ENCODE results near the gene DHFR.
"Not testable (repeated sequence)": the region's sequence is repeated elsewhere in the genome, so short reads cannot be mapped to it uniquely, and the experiment has no call there.

DHFR gene

DNA sequence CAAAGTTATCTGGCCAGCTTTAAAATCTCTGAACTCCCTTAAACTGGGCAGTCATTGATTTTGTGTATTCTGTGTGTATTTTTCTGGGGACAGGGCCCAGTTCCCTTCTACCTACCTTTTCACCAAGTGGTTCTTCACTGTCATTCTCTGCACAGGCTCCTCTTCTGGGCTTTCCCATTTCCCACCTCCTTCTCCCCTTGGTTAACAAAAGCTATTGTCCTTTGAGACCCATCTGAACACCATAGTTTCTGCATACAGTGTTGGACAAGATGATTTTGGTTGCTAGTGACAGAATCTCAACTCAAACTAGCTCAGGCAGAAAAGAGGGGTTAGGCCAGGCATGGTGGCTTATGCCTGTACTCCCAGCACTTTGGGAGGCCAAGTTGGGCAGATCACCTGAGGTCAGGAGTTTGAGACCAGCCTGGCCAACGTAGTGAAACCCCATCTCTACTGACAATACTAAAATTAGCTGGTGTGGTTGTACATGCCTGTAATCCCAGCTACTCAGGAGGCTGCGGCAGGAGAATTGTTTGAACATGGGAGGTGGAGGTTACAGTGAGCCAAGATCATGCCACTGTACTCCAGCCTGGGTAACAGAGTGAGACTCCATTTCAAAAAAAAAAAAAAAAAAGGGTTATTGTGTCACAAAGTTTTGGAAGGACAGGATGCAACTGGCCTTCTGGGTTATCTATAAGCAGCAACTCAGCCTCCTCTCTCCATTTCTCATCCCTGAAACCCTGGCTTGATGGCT, 53.7 kb downstream of the DHFR start:
- in situ Hi-C loops (cut with MboI; ENCODE audit: low sequenced_read_pairs): no loop called here

DNA sequence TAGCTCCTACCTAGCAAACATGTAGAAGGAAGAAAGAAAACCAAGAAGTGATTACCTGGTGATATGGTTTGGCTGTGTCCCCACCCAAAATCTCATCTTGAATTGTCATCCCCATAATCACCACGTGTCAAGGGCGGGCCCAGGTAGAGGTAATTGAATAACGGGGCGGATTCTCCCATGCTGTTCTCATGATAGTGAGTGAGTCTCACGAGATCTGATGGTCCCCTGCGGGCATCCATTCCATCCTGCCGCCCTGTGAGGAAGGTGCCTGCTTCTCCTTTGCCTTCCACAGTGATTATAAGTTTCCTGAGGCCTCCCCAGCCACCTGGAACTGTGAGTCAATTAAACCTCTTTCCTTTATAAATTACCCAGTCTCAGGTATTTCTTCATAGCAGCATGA, 57.3 kb downstream of the DHFR start:
- in situ Hi-C loops (cut with MboI; ENCODE audit: low sequenced_read_pairs): no loop called here

DNA sequence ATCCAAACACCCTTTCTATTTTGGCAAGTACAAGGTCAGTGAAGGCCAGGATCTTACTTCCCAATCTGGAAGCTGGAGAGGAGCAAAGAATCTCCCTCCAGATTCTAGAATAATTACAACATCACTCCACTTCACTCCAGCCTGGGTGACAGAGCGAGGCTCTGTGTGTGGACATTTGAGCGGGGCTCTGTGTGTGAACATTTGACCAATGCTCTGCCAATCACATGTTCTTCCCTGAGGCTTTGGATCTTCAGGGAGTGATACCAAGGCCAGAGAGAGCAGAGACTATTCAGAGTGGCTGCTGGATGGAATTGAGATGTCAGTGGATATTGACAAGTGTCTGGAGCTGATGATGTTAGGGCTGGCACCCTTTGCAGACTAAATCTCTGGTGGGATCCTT, 60.0 kb downstream of the DHFR start:
- in situ Hi-C loops (cut with MboI; ENCODE audit: low sequenced_read_pairs): no loop called here

DNA sequence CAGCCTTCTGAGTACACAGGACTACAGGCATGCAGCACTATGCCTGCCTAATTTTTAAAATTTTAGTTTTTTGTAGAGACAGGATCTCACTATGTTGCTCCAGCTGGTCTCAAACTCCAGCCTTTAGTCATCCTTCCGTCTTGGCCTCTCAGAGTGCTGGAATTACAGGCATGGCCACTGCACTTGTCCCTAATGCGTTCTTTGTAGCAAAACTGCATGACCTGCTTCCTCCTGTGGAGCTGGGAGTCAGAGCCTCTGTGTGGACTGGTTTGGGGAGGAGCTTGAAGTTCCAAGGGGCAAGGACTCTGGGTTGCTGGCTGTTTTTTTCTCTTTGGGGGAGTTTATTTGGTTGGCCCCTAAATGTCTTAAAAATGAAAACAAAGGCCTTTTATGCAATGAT, 62.0 kb downstream of the DHFR start:
- in situ Hi-C loops (cut with MboI; ENCODE audit: low sequenced_read_pairs): no loop called here

DNA sequence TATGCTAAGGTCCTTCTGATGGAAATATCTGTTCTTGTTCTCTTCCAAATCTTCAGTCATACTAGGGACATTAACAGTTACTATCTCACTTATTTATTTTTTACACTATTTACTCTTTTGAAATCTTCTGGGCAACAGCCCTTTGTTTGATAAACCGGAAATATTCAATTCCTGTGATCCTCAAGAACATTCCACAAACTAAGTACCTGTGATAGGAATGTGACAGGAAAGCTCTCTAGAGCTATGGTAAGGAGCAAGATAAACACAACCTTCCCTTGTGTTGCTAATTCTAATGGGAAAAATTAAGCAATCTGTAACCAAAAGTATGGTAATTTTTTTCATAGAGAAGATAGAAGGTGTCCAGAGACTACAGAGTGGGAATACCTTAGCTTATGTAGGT, 62.7 kb downstream of the DHFR start:
- in situ Hi-C loops (cut with MboI; ENCODE audit: low sequenced_read_pairs): no loop called here

DNA sequence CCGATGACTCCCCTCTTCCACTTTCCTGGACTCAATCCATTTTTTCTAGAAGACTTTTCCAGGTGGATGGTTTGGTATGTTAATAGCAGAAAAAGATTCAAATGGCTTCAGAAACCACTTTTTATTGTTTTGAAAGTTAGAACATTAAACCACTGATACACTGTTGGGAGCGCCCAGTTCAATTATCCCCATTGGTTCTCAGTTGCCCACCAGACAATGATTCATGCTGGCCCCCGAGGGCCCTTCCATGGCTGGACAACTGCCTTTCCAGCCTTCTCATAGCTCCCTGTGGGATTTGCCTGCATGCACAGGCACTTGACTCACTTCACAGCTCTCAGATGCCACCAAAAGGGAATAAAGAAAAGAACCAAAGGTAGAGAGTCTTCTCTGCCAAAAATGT, 63.4 kb downstream of the DHFR start:
- in situ Hi-C loops (cut with MboI; ENCODE audit: low sequenced_read_pairs): no loop called here

DNA sequence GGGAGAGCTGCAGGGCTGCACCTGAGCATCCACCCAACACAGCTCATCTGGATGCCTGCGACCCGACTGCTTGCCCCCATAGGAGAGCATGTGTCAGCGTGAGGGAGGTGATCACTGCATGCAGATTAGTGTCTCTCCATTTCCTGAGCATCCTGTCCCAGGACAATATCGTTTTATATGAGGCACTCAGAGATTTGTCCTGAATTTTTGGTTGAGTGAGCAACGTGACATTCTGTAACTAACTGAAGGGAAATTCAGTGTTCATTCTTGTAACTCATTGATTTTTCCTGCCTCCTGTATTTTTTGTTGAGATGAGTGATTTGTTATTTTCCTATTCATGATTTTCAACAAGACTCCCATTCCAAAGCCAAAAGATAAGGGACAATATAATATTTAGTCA, 64.0 kb downstream of the DHFR start:
- in situ Hi-C loops (cut with MboI; ENCODE audit: low sequenced_read_pairs): no loop called here

DNA sequence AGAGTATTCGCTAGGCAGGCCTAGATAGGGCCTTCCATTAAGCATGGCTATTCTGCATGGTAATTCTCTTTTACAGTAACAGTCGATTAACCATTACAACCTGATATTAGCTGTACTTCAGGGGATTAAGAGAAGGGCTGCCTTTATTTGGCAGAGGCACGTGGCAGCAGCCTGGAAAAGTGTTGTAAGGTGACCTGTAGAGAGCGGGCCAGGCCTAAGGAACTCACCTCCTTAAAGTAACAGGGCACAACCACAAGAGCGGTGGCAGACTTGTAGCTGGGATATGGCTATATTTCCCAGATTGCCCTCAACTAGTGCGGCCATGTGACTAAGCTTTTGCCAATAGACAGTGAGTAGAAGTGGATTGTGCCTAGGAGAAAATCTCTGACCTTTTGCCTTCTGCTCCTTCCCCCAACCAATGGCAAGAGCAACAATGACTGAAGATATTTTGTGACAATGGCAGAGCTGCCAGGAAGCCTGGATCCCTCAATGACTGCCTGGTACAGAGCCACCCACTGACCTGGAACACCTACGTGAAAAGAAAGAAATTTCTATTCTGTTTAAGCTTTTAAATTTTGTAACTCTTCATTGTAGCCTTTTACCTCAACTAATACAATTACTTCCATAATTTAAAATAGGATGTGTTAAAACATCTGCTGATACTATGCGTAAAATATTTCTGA, 65.8 kb downstream of the DHFR start:
- in situ Hi-C loops (cut with MboI; ENCODE audit: low sequenced_read_pairs): no loop called here

DNA sequence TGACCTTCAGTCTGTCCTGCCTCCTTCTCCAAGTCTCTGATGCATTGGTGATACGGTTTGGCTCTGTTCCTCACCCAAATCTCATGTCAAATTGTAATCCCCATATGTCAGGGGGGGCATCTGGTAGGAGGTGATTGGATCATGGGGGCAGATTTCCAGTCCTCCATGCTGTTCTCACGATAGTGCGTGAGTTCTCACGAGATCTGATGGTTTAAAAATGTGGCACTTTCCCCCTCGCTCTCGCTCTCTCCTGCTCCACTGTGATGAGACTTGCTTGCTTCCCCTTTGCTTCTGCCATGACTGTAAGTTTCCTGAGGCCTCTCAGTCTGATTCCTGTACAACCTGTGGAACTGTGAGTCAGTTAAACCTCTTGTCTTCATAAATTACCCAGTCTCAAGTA, 70.0 kb downstream of the DHFR start:
- in situ Hi-C loops (cut with MboI; ENCODE audit: low sequenced_read_pairs): no loop called here

DNA sequence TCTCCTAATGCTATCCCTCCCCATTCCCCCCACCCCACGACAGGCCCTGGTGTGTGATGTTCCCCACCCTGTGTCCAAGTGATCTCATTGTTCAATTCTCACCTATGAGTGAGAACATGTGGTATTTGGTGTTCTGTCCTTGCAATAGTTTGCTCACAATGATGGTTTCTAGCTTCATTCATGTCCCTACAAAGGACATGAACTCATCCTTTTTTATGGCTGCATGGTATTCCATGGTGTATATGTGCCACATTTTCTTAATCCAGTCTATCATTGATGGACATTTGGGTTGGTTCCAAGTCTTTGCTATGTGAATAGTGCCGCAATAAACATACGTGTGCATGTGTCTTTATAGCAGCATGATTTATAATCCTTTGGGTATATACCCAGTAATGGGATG, 74.5 kb downstream of the DHFR start:
- in situ Hi-C loops (cut with MboI; ENCODE audit: low sequenced_read_pairs): not testable (repeated sequence)

DNA sequence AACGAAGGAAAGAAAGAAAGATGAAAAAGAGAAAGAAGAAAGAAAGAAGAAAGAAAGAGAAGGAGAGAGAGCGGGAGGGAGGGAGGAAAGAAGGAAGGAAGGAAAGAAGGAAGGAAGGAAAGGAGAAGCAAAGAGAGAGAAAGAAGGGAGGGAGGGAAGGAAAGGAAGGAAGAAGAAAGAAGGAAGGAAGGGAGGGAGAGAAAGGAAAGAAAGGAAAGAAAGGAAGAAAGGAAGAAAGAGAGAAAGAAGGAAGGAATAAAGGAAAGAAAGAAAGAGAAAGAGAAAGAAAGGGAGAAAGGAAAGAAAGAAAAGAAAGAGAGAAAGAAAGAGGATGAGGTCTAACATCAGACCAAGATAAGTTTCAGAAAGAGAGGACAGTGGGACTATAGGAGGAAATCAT, 75.7 kb downstream of the DHFR start:
- in situ Hi-C loops (cut with MboI; ENCODE audit: low sequenced_read_pairs): no loop called here

DNA sequence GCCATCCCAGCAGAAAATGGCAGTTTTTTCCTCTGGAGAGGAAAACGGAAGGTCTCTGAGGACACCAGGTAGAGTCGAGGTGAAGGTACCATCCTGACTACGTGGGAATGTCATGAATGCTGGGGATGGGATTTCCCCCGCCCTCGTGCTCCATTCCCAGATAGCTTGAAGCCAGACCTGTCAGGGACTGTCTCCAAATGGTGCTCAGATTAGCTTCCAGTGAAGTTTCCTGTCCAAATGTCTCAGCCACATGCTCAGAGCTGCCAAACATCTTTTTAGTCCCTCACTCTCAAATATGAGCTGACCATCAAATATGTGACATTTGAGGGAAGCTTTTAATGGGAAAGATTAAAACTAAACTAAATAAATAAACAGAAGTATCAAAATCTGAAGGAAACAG, 77.1 kb downstream of the DHFR start:
- in situ Hi-C loops (cut with MboI; ENCODE audit: low sequenced_read_pairs): no loop called here

DNA sequence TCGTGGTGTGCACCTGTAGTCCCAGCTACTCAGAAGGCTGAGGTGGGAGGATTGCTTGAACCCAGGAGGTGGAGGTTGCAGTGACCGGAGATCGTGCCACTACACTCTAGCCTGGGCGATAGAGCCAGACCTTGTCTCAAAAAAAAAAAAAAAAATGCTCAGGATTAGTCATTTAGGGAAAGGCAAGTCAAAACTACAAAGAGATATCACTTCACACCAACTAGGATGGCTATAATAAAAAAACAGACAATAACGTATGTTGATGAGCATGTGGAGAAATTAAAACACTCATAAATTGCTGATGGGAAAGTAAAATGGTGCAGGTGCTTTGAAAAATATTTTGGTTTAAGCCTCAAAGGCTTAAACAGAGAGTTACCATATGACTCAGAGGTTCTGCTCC, 78.4 kb downstream of the DHFR start:
- in situ Hi-C loops (cut with MboI; ENCODE audit: low sequenced_read_pairs): no loop called here
